Tibial nerve (tissue), 4 donors: Measurements from ENCODE around the gene ACOT8.

Source experiments
- CTCF ChIP-seq, 5 experiments: fragments of 200-600 bp in 3 of 5; fragments of 450-650 bp in 2 of 5; sonication (generic) in 3 of 5; IDR thresholded peaks; one replicate each; pipeline ENCODE4 v1.5.1; 2016 to 2019; ENCODE audit warnings: antibody characterized with exemption in 5 of 5, mild to moderate bottlenecking in 3 of 5, moderate library complexity in 2 of 5
- EP300 ChIP-seq, 2 donors: sonication (generic); formaldehyde crosslinking; IDR thresholded peaks; one replicate each; pipeline ENCODE4 v1.6.1; 2017; ENCODE audit warnings: antibody characterized with exemption in 2 of 2, mild to moderate bottlenecking in 1 of 2
- POLR2A ChIP-seq, 2 donors: fragments of 450-650 bp; IDR thresholded peaks; one replicate each; pipeline ENCODE4 v1.6.1; 2017; ENCODE audit warnings: antibody characterized with exemption in 2 of 2, mild to moderate bottlenecking in 2 of 2, moderate library complexity in 2 of 2

DNA sequence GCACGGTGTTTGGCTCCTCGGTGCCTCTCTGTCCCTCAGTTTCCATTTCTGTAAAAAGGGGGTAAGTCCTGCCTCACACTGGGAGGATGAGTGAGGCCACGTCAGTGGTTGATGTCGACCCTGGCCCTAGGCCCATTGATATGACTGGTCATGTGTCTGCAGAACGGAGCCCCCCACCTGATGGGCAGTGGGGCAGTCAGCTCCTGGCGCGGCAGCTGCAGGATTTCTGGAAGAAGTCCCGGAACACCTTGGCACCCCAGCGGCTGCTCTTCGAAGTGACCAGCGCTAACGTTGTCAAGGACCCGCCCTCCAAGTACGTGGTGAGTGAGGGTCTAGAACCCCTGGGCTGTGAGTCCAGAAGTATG is 22.4 kb downstream of the ACOT8 start:
- TF ChIP-seq CTCF (IDR thresholded peaks at IDR 0.05): no peak
- TF ChIP-seq EP300 (IDR thresholded peaks at IDR 0.05): no peak
- no peak for TF ChIP-seq POLR2A (IDR thresholded peaks at IDR 0.05)
